Fibroblast of lung (primary cell): ENCODE results near the gene P3H3. TPM values are rescaled to one million over a fixed set of nuclear protein-coding genes. Genes with fewer than 3 reads are reported as not detected.

ENCODE experiments used
- DNase-seq, 2 donors: peaks; one replicate each; pipeline versions ENCODE4 v3.0.0 to v3.0.0-alpha.2; 2010; ENCODE audit warnings: low read depth in 2 of 2
- H2AFZ ChIP-seq: 2 replicates; pipeline ENCODE4 v1.5.1; 2012; ENCODE audit warnings: low read length, control low read depth, inconsistent platforms
- H3K27ac ChIP-seq: 2 replicates; pipeline ENCODE4 v1.5.1; 2011; ENCODE audit warnings: low read length, control low read depth; ENCODE audit not compliant: insufficient read depth
- H3K27me3 ChIP-seq: 2 replicates; pipeline ENCODE4 v1.5.1; 2011; ENCODE audit warnings: mild to moderate bottlenecking, low read length; ENCODE audit not compliant: control insufficient read depth, insufficient read depth
- H3K36me3 ChIP-seq: 2 replicates; pipeline ENCODE4 v1.5.1; 2011; ENCODE audit warnings: low read length; ENCODE audit not compliant: control insufficient read depth, insufficient read depth
- H3K4me1 ChIP-seq: 2 replicates; pipeline ENCODE4 v1.5.1; 2011; ENCODE audit warnings: low read length; ENCODE audit not compliant: control insufficient read depth, insufficient read depth; ENCODE audit errors: extremely low read depth
- H3K4me2 ChIP-seq: 2 replicates; pipeline ENCODE4 v1.5.1; 2011; ENCODE audit warnings: low read length, control low read depth; ENCODE audit not compliant: insufficient read depth; ENCODE audit errors: extremely low read depth
- H3K4me3 ChIP-seq, 4 experiments: fragments of 200-600 bp in 1 of 4; sonication (generic) in 1 of 4; replicated peaks in 1 of 4; 2 replicates each; pipeline ENCODE4 v1.5.1; 2011 to 2016; ENCODE audit warnings: low read length in 4 of 4, low read depth in 3 of 4, mild to moderate bottlenecking in 3 of 4, control low read depth in 2 of 4, inconsistent platforms in 1 of 4, mixed read lengths in 1 of 4; ENCODE audit not compliant: insufficient read depth in 1 of 4; ENCODE audit errors: control extremely low read depth in 1 of 4
- H3K79me2 ChIP-seq: 2 replicates; pipeline ENCODE4 v1.5.1; 2012; ENCODE audit warnings: mild to moderate bottlenecking, low read length, inconsistent platforms; ENCODE audit not compliant: control insufficient read depth, insufficient read depth
- H3K9ac ChIP-seq: 2 replicates; pipeline ENCODE4 v1.5.1; 2011; ENCODE audit warnings: mild to moderate bottlenecking, low read length, control low read depth; ENCODE audit not compliant: insufficient read depth
- H3K9me3 ChIP-seq: 2 replicates; pipeline ENCODE4 v1.5.1; 2012; ENCODE audit warnings: low read depth, low read length; ENCODE audit not compliant: control insufficient read depth, insufficient read depth
- H4K20me1 ChIP-seq: 2 replicates; pipeline ENCODE4 v1.5.1; 2011; ENCODE audit warnings: low read length; ENCODE audit not compliant: control insufficient read depth, insufficient read depth; ENCODE audit errors: extremely low read depth
- CTCF ChIP-seq, 2 donors: IDR thresholded peaks in 1 of 2; conservative IDR thresholded peaks in 1 of 2; 1 replicate in 1 of 2; 2 replicates in 1 of 2; pipeline ENCODE4 v1.5.1; 2011 to 2012; ENCODE audit warnings: low read length in 2 of 2, control low read depth in 1 of 2, inconsistent platforms in 1 of 2, low read depth in 1 of 2, mild to moderate bottlenecking in 1 of 2
- EZH2 ChIP-seq: IDR thresholded peaks from 2 replicates; pipeline ENCODE4 v1.5.1; 2012; ENCODE audit warnings: low read length, control low read depth, mild to moderate bottlenecking; ENCODE audit errors: missing control alignments
- polyA plus RNA-seq, 2 donors: library from polyadenylated mRNA; depleted of rRNA in 1 of 2; stranded (reverse) in 1 of 2; unstranded in 1 of 2; fragments of >200 nt; gene quantifications; 2 replicates each; pipeline ENCODE4 v1.2.1, GENCODE V29; 2011 to 2012; ENCODE audit warnings: missing spikeins in 1 of 2
- total RNA-seq: library from RNA; depleted of rRNA; stranded (reverse); fragments of >200 nt; gene quantifications from 2 replicates; pipeline ENCODE4 v1.2.1, GENCODE V29; 2014

P3H3 gene
- total and polyA plus RNA-seq, 2 donors (not counting 1 experiment from before 2014, with no cell fraction given): 44.0 to 96.3 TPM

DNA sequence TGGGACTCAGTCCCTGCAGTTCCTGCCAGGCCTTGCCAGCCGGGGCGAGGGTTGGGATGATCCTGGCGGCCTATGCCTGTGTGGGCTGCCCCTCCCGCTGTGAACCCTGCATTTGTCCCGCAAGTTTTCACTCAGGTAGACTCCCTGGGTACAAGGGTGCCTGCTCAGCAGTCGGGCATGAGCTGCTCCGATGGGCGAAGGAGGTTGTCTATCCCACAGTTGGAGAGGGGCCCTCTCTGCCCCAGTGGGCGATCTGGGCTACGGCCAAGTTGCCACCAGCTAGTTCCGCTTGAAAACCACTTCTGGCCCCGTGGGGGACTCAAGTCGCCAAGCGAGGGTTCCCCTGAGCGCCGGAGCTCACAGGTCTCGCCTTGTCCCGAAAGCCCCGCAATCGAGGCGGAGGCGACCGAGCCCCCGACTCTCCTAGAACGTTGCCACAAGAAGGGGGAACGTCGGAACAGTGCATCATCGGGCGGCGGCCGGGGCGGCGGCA is 38.8 kb downstream of the P3H3 start:
- Histone ChIP-seq H2AFZ (peak overlapping the region; percentile 23), H3K79me2 (peaks cover 37% of the 10 kb centered on the region), H3K9ac (peak overlapping the region; percentile 57), H3K36me3 (peaks cover 27% of the 10 kb centered on the region), H3K4me2 (peak overlapping the region; percentile 71), H4K20me1 (peaks cover 4% of the 10 kb centered on the region), H3K27ac (peak overlapping the region; percentile 43), H3K4me1 (peaks cover 27% of the 10 kb centered on the region), H3K27me3 (no peaks in the 10 kb centered on the region), H3K4me3 (peak overlapping the region; percentile 27 to 89 (median 47)), H3K9me3 (no peaks in the 10 kb centered on the region)
- no peak for DNase-seq
- TF ChIP-seq EZH2: no peak
- TF ChIP-seq CTCF (conservative IDR thresholded peaks at IDR 0.05 in 1 of 2, IDR thresholded peaks at IDR 0.05 in 1 of 2; ENCODE audit: low read depth in 1 of 2, low read length in 2 of 2): no peak

DNA sequence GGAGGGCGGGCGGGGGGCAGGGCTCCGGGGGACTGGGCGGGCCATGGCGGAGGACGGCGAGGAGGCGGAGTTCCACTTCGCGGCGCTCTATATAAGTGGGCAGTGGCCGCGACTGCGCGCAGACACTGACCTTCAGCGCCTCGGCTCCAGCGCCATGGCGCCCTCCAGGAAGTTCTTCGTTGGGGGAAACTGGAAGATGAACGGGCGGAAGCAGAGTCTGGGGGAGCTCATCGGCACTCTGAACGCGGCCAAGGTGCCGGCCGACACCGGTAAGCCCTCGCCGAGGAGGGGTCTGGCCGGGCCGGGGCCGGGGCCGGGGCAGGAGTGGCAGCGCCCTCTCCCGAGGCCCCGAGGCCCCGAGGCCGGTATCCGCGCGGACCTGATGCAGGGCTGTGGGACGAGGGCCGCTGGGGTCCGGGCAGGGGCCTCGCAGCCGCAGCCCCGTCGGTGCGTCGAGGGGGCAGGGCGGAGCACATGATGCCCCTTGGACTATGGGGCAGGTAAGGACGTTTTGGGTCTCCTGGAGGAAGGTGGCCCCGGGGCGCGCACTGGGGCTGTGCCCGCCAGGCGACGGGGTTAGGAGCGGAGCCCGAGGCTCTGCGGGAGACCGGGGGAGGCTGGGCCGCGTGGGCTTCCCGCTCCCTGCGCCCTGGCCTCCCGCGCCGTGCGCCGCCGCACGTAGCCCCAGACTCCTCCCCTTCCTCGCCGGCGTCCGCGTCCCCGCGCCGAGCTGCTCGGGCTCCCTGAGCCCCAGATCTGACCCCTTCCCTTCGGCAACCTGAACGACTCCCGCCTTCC is 39.4 kb downstream of the P3H3 start, which contains the start of gene TPI1:
Gene TPI1 (plus strand): TSS at position 119 of the 798 bp plus-strand sequence. CDS start 36 bp downstream, at position 155.
- peaks cover 42% of the 10 kb centered on the region for H3K79me2 ChIP-seq
- H3K27ac ChIP-seq: peak within 1 kb of the TSS; percentile 84
- H3K9me3 ChIP-seq: no peaks in the 10 kb centered on the region
- peak within 1 kb of the TSS; percentile 96 for H3K4me2 ChIP-seq
- peak within 1 kb of the TSS; percentile 23 for H2AFZ ChIP-seq
- peak; percentile 71 to 81 for DNase-seq
- H3K27me3 ChIP-seq: no peaks in the 10 kb centered on the region
- peak within 1 kb of the TSS; percentile 89 to 94 (median 92) for H3K4me3 ChIP-seq
- H3K9ac ChIP-seq: peak within 1 kb of the TSS; percentile 93
- no peak for TF ChIP-seq EZH2
- no peak for TF ChIP-seq CTCF (conservative IDR thresholded peaks at IDR 0.05 in 1 of 2, IDR thresholded peaks at IDR 0.05 in 1 of 2; ENCODE audit: low read depth in 1 of 2, low read length in 2 of 2)
- peaks cover 29% of the 10 kb centered on the region for H3K4me1 ChIP-seq
- H4K20me1 ChIP-seq: peaks cover 4% of the 10 kb centered on the region
- peaks cover 29% of the 10 kb centered on the region for H3K36me3 ChIP-seq

DNA sequence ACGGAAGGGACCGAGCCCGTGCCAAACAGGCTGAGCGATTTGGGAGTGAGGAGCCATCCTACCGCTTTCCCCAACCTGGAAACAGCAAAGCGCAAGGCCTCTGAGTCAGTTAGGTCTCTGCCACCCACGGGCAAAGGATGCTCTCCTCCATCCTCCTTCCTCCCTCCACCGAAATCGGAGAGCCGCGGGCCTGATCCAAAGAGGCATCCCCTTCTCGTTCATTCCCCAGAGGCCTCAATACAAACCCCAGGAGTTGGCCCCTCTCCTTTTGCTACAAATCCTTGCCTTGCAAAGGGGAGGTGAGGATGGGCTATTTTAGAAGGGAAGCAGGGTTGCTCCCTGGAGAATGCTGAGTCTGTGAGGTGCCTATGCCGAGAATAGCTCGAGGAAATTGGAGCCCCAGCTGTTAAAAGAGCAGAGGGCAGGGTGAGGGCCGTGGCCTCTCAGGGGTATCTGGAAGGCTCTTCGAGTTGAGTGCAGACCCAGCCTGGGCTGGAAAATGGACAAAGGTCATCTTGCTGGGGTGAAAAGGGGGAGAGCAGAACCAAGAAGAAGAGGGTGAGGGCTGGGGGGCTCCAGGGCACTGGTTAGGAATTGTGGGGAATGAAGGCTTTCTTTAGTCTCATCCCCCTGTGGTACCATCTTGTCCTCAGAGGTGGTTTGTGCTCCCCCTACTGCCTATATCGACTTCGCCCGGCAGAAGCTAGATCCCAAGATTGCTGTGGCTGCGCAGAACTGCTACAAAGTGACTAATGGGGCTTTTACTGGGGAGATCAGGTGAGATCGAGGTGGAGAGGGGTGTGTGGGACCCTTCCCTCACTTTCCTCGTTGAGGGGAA is 40.2 kb downstream of the P3H3 start:
- Histone ChIP-seq H4K20me1 (peaks cover 4% of the 10 kb centered on the region), H3K4me3 (peak overlapping the region; percentile 89 to 94 (median 92)), H3K27ac (peak overlapping the region; percentile 84), H2AFZ (no peak overlapping the region), H3K27me3 (no peaks in the 10 kb centered on the region), H3K4me1 (peaks cover 29% of the 10 kb centered on the region), H3K9ac (peak overlapping the region; percentile 93), H3K79me2 (peaks cover 43% of the 10 kb centered on the region), H3K36me3 (peaks cover 25% of the 10 kb centered on the region), H3K4me2 (peak overlapping the region; percentile 96), H3K9me3 (no peaks in the 10 kb centered on the region)
- no peak for DNase-seq
- TF ChIP-seq EZH2 (no peak), CTCF (conservative IDR thresholded peaks at IDR 0.05 in 1 of 2, IDR thresholded peaks at IDR 0.05 in 1 of 2; ENCODE audit: low read depth in 1 of 2, low read length in 2 of 2) (peak in 1 of 2 donors; percentile 36)
